Lower lobe of right lung (tissue), 2 donors: Measurements from ENCODE around the gene CTCF. TPM values are rescaled to one million over a fixed set of nuclear protein-coding genes. Genes with fewer than 3 reads are reported as not detected.

Source experiments
- ATAC-seq, 2 donors: fragments of 200-7000 bp; cut with Tn5 transposase; one replicate each; pipeline ENCODE4 v1.9.1; 2020 to 2022; ENCODE audit warnings: mild to moderate bottlenecking in 2 of 2, moderate library complexity in 2 of 2
- DNase-seq: peaks from one replicate; pipeline ENCODE4 v3.0.0-alpha.2; 2020
- H3K27ac ChIP-seq: fragments of 200-600 bp; one replicate; pipeline ENCODE4 v1.8.0; 2022
- H3K27me3 ChIP-seq: fragments of 200-600 bp; one replicate; pipeline ENCODE4 v1.8.0; 2022; ENCODE audit warnings: low read depth
- H3K36me3 ChIP-seq: fragments of 200-600 bp; one replicate; pipeline ENCODE4 v1.8.0; 2022; ENCODE audit warnings: mild to moderate bottlenecking
- H3K4me1 ChIP-seq: fragments of 200-600 bp; one replicate; pipeline ENCODE4 v1.8.0; 2022
- H3K4me3 ChIP-seq: fragments of 200-600 bp; one replicate; pipeline ENCODE4 v1.8.0; 2022; ENCODE audit warnings: mild to moderate bottlenecking
- H3K9me3 ChIP-seq: fragments of 200-600 bp; one replicate; pipeline ENCODE4 v1.8.0; 2022
- CTCF ChIP-seq: fragments of 200-600 bp; IDR thresholded peaks from one replicate; pipeline ENCODE4 v1.8.0; 2022; ENCODE audit warnings: antibody characterized with exemption, mild to moderate bottlenecking
- intact Hi-C: fragments of 100-400 bp; cut with DNase I; formaldehyde crosslinking; loops from one replicate; pipeline ENCODE4 v1.11.0; 2022
- total RNA-seq: library from RNA; stranded (reverse); fragmentation: NEBNext Ultra II Directional; extraction: Animal tissue kit (Norgen Biotek cat#: 25700); gene quantifications from one replicate; pipeline ENCODE4 v1.2.1, GENCODE V29; 2021
- donor health status: DM: no; HTN: yes; CAD: no; lungs with severe emphysema.

Gene CTCF
- total RNA-seq, 1 donor from 2014 or later, result 36.2 TPM

DNA sequence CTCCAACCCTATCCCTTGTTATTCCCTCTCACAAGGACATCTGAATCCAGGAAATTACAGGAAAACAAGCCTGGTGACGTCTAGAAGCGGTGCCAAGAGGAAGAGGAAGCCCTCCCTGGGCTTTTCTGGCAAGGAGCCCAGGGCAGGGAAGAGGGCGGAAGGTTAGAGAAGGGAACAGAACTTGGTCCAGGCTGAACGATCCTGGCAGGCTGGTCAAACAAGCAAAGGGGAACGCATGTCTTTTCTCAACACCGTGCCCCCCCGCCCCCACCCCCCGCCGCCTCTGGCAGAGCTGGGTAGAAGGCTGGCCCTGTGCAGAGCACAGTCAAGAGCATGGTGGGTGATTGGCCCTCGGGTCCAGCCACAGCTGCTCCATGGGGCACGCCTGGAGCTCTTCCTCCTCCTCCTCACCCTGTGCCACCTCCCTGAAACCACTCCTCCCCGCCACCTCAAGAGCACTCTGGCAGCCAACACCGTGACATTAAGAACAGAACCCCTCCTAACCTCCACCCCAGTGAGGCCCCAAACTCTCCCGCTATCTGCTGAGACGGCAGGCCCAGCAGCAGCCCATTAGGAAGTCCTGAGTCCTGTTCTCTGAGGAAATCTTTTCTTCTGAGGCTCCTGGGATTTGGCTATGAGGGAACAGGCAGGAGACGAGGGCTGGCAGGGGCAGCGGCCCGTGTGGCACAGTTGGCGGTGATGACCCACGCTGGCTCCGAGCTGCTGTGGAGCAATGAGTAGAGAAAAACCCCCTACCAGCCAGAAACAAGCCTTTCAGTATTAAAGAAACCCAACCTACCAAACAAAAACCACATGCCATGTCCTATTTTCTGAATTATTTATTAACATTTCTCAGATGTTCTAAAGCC is 111.6 kb downstream of the CTCF start:
- no peaks in the 10 kb centered on the region for H3K36me3 ChIP-seq
- H3K4me1 ChIP-seq, result peaks cover 53% of the 10 kb centered on the region
- TF ChIP-seq CTCF, result no peak
- no peaks in the 10 kb centered on the region for H3K27me3 ChIP-seq
- peak; percentile 74 to 75 for ATAC-seq
- H3K4me3 ChIP-seq, result no peak overlapping the region
- DNase-seq, result peak; percentile 81
- intact Hi-C loops, result no loop called here
- H3K27ac ChIP-seq, result peak overlapping the region; percentile 73
- no peaks in the 10 kb centered on the region for H3K9me3 ChIP-seq

DNA sequence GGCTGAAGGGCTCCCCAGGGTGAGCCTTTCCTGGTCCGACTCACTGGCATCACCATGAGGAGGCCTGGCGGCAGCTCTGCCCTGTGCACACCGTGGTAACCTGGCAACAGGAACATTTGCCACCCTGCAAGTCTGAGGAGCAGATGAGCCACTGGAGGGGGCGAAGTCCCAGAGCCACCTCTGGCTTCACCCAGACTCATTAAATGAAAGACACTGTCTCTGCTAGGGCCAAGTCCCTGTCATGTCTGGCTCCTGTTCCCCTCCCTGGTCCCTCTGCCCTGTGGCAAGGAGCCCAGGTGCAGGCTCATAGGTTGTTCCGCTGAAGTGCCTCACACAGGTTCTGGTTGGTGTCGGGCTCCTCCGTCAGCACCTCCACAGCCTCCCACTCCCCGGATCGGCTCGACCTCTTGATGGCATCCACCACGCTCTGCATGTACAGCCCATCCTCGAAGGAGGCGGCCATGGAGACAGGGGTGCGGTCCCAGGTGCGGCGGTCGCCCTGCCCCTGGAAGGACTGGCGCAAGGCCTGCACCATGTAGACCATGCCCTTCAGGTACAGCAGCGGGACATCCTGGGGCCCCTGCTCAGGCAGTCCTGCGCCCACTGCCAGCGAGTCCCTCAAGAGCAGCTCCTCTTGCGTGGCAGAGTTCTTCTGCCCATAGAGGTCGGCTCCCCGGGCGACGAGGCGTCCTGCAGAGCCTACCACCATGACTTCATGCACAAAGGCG is 112.7 kb downstream of the CTCF start:
- ATAC-seq (no peak), DNase-seq (no peak)
- Histone ChIP-seq H3K27ac (peak overlapping the region; percentile 73), H3K27me3 (no peaks in the 10 kb centered on the region), H3K36me3 (peaks cover 3% of the 10 kb centered on the region), H3K4me3 (no peak overlapping the region), H3K9me3 (no peaks in the 10 kb centered on the region), H3K4me1 (peaks cover 53% of the 10 kb centered on the region)
- TF ChIP-seq CTCF, result no peak
- intact Hi-C loops, result no loop called here

DNA sequence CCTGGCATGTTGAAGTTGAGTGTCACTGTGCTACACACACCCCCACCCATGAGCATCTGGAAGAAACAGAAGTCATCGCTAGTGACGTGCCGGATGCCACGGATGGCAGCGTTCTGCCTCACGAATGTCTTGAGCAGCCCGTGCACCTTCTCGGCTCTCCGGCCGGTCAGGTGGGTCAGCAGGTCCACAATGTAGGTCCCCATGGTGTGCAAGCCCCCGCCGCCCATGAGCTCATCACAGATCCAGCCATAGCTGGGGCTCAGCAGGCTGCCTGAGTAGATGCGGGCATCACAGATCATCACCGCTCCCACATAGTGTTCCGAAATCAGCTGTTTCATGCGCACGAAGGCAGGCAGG is 113.2 kb downstream of the CTCF start:
- H3K9me3 ChIP-seq, result no peaks in the 10 kb centered on the region
- H3K27me3 ChIP-seq, result no peaks in the 10 kb centered on the region
- ATAC-seq (no peak), DNase-seq (no peak)
- H3K27ac ChIP-seq, result no peak overlapping the region
- peaks cover 53% of the 10 kb centered on the region for H3K4me1 ChIP-seq
- H3K4me3 ChIP-seq, result no peak overlapping the region
- no peak for TF ChIP-seq CTCF
- intact Hi-C loops, result no loop called here
- H3K36me3 ChIP-seq, result peaks cover 7% of the 10 kb centered on the region

- Histone ChIP-seq H3K9me3 (no peaks in the 10 kb centered on the region), H3K36me3 (peaks cover 7% of the 10 kb centered on the region), H3K4me1 (peaks cover 53% of the 10 kb centered on the region), H3K4me3 (no peak overlapping the region), H3K27me3 (no peaks in the 10 kb centered on the region), H3K27ac (peak overlapping the region; percentile 8)
- ATAC-seq (no peak), DNase-seq (no peak)
- TF ChIP-seq CTCF, result no peak
- intact Hi-C loops, result no loop called here
Observed at GRCh38 chr16:67675999-67676398, 113.7 kb downstream of the CTCF start.

DNA sequence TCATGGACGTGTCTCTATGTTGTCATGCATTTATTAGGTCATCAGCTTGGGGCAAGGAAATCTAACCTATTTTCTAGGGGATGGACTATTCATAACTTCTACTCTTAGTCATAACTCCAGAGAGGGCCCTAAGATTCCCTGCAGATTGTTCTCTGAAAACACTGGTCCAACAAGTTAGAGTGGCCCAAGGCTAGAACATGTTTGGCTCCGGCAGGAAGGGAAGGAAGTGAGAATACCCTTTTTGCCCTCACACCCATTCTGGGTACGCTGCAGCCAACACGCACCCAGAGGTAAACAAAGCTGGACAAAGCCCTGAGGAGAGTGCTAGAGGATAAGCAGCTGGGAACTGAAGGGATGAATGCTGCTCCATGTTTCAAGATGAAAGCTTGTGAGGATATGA is 114.2 kb downstream of the CTCF start:
- H3K4me3 ChIP-seq, result no peak overlapping the region
- intact Hi-C loops, result no loop called here
- no peaks in the 10 kb centered on the region for H3K9me3 ChIP-seq
- ATAC-seq (no peak), DNase-seq (no peak)
- H3K4me1 ChIP-seq, result peaks cover 53% of the 10 kb centered on the region
- H3K36me3 ChIP-seq, result peaks cover 7% of the 10 kb centered on the region
- peak overlapping the region; percentile 8 for H3K27ac ChIP-seq
- TF ChIP-seq CTCF, result no peak
- H3K27me3 ChIP-seq, result no peaks in the 10 kb centered on the region
